ENCODE data around the gene CIITA.
"Not testable (repeated sequence)": the region's sequence is repeated elsewhere in the genome, so short reads cannot be mapped to it uniquely, and the experiment has no call there.

Gene CIITA

GRCh38 chr16:10957771-10958482 lies 80.9 kb downstream of the CIITA start:
- DNase-seq, result no peak

- no peak for DNase-seq
Observed at GRCh38 chr16:10959161-10959560, 82.2 kb downstream of the CIITA start.

DNA sequence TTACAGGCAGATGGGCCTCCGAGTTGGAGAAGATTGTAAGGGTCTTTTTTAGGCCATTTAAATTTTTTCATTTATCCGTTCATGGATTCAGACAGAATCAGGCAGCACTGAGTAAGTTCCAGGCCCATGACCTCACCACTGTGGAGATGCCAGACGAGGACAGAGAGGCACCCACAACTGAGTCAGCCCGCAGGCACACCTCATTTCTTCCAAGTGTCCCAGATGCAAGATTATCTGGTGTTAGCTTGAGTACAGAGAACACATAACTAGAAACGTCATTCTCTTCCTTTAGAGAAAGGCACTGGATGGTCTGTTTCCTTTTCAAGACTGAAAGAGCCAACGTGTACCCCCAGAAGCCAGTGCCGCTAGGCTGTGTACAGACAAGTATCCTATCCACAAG lies 84.2 kb downstream of the CIITA start:
- DNase-seq, result no peak

- DNase-seq, result peak in 1 of 2 experiments; percentile 50
Observed at GRCh38 chr16:10964039-10964890, 87.3 kb downstream of the CIITA start.

DNA sequence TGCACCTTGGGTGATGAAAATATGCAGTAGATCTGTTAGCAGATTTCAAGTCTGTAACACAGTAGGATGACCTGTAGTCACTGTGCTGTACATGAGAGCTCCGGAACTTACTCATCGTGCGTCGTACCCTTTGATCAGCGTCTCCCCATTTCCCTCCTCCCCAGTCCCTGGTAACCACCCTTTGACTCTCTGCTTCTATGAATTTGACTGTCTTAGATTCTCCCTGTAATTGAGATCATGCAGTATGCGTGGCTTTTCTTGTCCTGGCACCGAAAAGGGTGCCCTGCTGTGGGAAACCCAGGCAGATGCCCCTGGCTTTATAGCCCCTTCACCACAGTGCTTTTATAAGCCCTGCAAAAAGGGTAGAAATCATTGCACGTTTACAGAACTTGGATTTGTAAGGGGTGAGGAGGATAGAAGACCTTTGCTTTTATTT lies 87.9 kb downstream of the CIITA start:
- no peak for DNase-seq

- DNase-seq, result no peak
Observed at GRCh38 chr16:10965440-10966061, 88.5 kb downstream of the CIITA start.

- no peak for DNase-seq
Observed at GRCh38 chr16:10966129-10966528, 89.1 kb downstream of the CIITA start.

GRCh38 chr16:10966559-10966958 lies 89.6 kb downstream of the CIITA start:
- DNase-seq, result not testable (repeated sequence)

DNA sequence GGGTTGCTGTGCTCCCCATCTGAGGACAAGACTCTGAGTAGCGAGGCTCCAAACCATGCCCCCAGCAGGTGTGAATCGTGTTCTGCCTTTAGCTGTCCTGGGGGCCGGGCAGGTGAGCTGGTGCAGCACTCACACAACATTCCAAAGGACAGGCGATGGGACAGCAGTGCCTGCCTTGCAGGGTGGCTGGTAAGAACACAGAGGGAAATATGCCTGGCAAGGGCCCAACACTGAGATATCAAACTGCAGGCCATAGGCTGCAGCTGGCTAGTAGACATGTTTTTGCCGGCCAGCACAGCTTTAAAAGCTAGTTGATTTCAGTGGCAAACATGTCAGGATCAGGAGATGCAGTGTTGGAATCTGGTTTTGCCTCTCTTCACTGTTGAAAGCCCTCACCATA lies 91.0 kb downstream of the CIITA start:
- DNase-seq, result no peak

GRCh38 chr16:10968498-10968897 lies 91.5 kb downstream of the CIITA start:
- no peak for DNase-seq

- no peak for DNase-seq
Observed at GRCh38 chr16:10969615-10970014, 92.6 kb downstream of the CIITA start.

GRCh38 chr16:10970065-10970464 lies 93.1 kb downstream of the CIITA start:
- no peak for DNase-seq

DNA sequence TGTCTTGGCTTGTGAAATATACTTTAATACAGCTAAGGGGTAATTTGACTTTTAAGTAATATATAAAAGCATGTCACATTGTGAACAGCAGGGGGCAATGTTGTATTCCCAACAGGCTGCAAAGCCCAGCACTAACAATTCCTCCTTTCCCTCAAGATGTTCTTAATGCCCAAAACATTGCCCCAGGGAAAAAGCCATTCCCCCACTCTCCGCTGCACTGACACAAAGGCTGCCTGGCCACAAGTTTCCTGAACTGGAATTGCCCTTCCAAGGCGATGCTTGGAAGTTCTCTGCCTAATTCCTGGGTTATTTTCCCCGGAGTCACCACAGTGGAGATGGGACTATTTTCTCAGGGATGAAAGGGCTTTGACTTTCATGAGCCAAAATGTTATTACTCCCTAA lies 94.6 kb downstream of the CIITA start:
- DNase-seq, result peak in 1 of 2 experiments; percentile 51

GRCh38 chr16:10972108-10972818 lies 95.3 kb downstream of the CIITA start:
- DNase-seq, result no peak

- DNase-seq, result no peak
Observed at GRCh38 chr16:10972819-10973464, 95.9 kb downstream of the CIITA start.

- no peak for DNase-seq
Observed at GRCh38 chr16:10976634-10977033, 99.6 kb downstream of the CIITA start.

- no peak for DNase-seq
Observed at GRCh38 chr16:10978124-10978523, 101.1 kb downstream of the CIITA start.

- DNase-seq, result no peak
Observed at GRCh38 chr16:10978871-10979446, 102.0 kb downstream of the CIITA start.

DNA sequence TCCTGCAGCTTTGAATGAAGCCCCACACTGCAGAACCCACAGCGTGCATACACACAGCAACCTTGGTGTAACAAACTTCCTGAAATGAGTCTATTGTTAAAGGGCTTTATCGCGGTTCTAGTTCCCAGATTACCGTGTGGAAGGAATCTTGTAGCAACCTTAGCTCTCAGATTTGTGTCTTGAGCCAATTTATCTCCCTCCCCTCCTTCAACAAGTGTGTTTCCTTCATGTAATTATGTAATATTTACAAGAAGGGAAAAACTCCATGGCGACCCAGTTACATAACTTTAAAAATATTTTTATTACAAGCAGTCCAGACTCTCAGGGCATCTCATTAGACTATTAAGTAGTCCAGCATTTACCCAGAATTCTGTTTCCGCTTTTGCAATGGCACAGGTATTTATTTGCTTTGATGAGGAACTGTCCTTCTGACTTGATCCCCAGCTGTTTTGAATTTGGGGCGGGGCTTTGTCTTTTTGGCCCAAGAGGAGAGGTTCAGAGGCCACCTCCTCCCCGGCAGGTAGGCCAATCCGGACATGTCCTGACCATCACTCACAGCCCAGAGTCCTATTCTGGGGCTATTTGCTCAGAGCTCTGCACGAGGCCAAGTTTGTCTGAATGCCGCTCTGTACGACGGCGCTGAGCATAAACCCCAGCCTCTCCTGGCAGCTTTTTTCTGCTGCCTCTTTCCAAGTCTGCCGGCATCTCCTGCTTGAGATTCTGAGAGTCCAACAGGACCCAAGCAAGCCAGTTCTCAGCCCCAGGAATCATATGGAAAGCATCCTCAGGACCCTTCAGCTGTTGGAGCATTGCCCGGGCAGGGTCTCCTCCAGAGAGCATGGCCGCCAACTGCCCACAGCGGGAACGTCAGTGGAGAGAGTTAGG lies 103.0 kb downstream of the CIITA start:
- no peak for DNase-seq

GRCh38 chr16:10980813-10981212 lies 103.8 kb downstream of the CIITA start:
- no peak for DNase-seq

DNA sequence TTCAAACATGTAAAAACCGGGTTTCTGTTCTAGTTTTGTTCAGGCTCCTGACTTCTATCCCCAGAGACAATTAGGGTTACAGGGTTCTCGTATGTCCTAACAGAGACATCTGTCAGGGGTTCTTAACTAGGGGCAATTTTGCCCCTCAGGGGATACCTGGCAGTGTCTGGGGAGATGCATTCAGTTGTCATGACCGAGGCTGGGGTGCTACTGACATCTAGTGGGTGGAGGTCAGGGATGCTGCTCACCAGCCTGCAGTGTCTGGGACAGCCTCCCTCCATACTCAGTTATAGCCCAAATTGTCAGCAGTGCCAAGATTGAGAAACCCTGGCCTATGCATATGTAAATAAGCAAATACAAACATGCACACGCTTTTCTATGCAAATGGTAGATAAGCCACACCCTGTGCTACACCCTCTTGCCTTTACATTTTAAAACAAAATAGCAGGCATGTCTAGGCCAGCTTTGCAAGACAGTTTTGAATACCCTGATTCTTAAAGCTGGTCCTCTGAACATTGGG lies 104.8 kb downstream of the CIITA start:
- DNase-seq, result peak in 1 of 2 experiments; percentile 17
